ENCODE data around the gene USH1G. TPM values are rescaled to one million over a fixed set of nuclear protein-coding genes. Genes with fewer than 3 reads are reported as not detected.

Gene USH1G
- total RNA-seq, 1 experiment from 2014 or later = 2.7 TPM

DNA sequence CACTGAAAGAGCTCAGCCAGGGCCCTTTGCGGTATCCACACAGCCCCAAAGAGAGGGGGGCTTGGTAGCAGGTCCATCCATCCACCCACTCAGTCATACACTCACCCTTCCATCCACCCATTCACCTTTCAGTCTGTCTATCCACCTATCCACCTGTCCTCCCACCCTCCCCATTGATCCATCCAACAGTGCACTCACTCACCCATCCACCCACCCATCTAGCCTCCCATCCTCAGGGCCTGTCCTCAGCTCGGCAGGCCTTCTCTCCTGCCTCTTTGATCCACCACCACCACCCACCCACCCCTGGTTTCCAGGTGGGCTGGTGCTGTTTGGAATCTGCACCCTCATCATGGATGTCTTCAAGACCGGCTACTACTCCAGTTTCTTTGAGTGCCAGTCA is 2.2 kb upstream of the USH1G start:
- peak; percentile 24 for DNase-seq
- peaks cover 94% of the 10 kb centered on the region for H3K27me3 Mint-ChIP-seq (ENCODE audit: low read depth)

More for the DNA sequence above, 2.2 kb upstream of the USH1G start:
- Histone ChIP-seq H3K27me3 (ENCODE audit: insufficient read depth, low read length) (peaks cover 43% of the 10 kb centered on the region), H2BK5ac (ENCODE audit: insufficient read length, low read length) (no peak overlapping the region), H3K79me1 (ENCODE audit: insufficient read depth, low read depth, low read length, poor library complexity, severe bottlenecking) (no peaks in the 10 kb centered on the region), H4K20me1 (ENCODE audit: control insufficient read depth, insufficient read depth, insufficient read length) (no peaks in the 10 kb centered on the region), H3T11ph (ENCODE audit: low read length) (no peak overlapping the region), H3K14ac (ENCODE audit: insufficient read depth, low read length) (no peak overlapping the region), H2BK15ac (ENCODE audit: low read depth, low read length) (no peak overlapping the region), H3K56ac (ENCODE audit: insufficient read length, low read depth, low read length) (no peak overlapping the region), H3K23me2 (ENCODE audit: insufficient read length, low read depth, low read length, poor library complexity, severe bottlenecking) (peaks cover 5% of the 10 kb centered on the region), H3K23ac (ENCODE audit: insufficient read length, low read depth, low read length) (no peak overlapping the region), H3K9ac (ENCODE audit: extremely low read depth, insufficient read length, low read length) (no peak overlapping the region), H3K18ac (ENCODE audit: insufficient read length, low read depth, low read length) (no peak overlapping the region), H2BK120ac (ENCODE audit: low read depth, low read length, poor library complexity, severe bottlenecking) (no peak overlapping the region), H2BK12ac (ENCODE audit: insufficient read length, low read depth, low read length) (no peak overlapping the region), H3K4me1 (ENCODE audit: insufficient read depth, low read length) (no peaks in the 10 kb centered on the region), H3K27ac (ENCODE audit: insufficient read length, low read depth, low read length) (no peak overlapping the region), H3K4me2 (ENCODE audit: insufficient read depth, insufficient read length, low read length) (no peak overlapping the region), H2AFZ (ENCODE audit: low read length) (no peak overlapping the region), H2AK5ac (ENCODE audit: insufficient read length, low read length) (no peak overlapping the region), H3K9me3 (ENCODE audit: control insufficient read depth, low read depth, low read length) (no peaks in the 10 kb centered on the region), H4K91ac (ENCODE audit: insufficient read length, low read depth, low read length) (no peak overlapping the region), H2BK20ac (ENCODE audit: low read depth, low read length, poor library complexity, severe bottlenecking) (no peak overlapping the region), H4K8ac (replicated peaks; ENCODE audit: insufficient read length, low read depth, low read length) (no peak overlapping the region), H4K5ac (ENCODE audit: insufficient read length, low read depth, low read length) (no peak overlapping the region), H3K79me2 (ENCODE audit: insufficient read depth, low read length) (no peaks in the 10 kb centered on the region), H3K4ac (ENCODE audit: low read depth, low read length) (no peak overlapping the region)
- H3K4me3 Mint-ChIP-seq = peak overlapping the region in 1 of 2 experiments; percentile 80; a peak in 1 of 5 replicates
- no peaks in the 10 kb centered on the region for H3K36me3 Mint-ChIP-seq (ENCODE audit: insufficient read depth in 1 of 3, low read depth in 3 of 3)
- H3K27ac Mint-ChIP-seq = no peak overlapping the region
- WGBS (ENCODE audit: extremely low coverage, insufficient read length, low lambda C conversion rate) = no CpG with 5 or more reads among the region's 3 CpGs
- peaks cover 0 to 5% of the 10 kb centered on the region in 2 experiments; a peak in 2 of 5 replicates for H3K9me3 Mint-ChIP-seq
- TF ChIP-seq, protein P1, sequence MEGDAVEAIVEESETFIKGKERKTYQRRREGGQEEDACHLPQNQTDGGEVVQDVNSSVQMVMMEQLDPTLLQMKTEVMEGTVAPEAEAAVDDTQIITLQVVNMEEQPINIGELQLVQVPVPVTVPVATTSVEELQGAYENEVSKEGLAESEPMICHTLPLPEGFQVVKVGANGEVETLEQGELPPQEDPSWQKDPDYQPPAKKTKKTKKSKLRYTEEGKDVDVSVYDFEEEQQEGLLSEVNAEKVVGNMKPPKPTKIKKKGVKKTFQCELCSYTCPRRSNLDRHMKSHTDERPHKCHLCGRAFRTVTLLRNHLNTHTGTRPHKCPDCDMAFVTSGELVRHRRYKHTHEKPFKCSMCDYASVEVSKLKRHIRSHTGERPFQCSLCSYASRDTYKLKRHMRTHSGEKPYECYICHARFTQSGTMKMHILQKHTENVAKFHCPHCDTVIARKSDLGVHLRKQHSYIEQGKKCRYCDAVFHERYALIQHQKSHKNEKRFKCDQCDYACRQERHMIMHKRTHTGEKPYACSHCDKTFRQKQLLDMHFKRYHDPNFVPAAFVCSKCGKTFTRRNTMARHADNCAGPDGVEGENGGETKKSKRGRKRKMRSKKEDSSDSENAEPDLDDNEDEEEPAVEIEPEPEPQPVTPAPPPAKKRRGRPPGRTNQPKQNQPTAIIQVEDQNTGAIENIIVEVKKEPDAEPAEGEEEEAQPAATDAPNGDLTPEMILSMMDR (conservative IDR thresholded peaks at IDR 0.05) = no peak
- H3K4me1 Mint-ChIP-seq = peaks cover 15 to 26% of the 10 kb centered on the region in 2 experiments

Measured in H9 (cell line).